ENCODE data around the gene WNT7B.

The WNT7B gene

DNA sequence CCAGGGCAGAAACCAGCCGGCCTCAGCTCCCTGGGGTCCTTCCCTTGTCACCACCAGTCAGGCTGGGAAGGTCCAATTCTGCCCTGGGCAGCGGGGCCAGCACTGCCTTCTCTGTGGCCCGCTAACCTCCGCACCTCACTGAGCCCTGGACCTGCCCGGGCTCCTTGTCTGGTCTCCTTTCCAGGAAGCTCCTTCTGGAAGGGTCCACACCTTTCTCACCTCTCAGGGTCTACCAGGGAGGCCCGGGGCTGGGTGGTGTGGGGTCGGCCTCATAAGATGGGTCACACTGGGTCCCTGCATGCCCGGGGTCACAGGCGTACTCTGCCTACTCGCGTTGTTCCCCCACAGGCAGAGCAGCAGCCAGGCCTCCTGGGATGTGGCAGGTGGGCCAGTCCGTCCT, 69.0 kb downstream of the WNT7B start:
- no peak for DNase-seq (ENCODE audit: extremely low spot score)
- POLR2A ChIA-PET, result no interaction called here
- TF ChIP-seq BHLHE40 (IDR thresholded peaks at IDR 0.05; ENCODE audit: borderline replicate concordance), result no peak
- no peak for TF ChIP-seq ZNF384 (IDR thresholded peaks at IDR 0.05)
- TF ChIP-seq FOXA1 (IDR thresholded peaks at IDR 0.05), result no peak
- no peak for TF ChIP-seq FOXM1 (IDR thresholded peaks at IDR 0.05; ENCODE audit: borderline replicate concordance)
- TF ChIP-seq TARDBP (IDR thresholded peaks at IDR 0.05), result no peak
- TF ChIP-seq SP1 (IDR thresholded peaks at IDR 0.05), result no peak
- TF ChIP-seq ARNT (IDR thresholded peaks at IDR 0.05), result no peak
- no peak for TF ChIP-seq ELF4 (IDR thresholded peaks at IDR 0.05)
- TF ChIP-seq FOXK2 (IDR thresholded peaks at IDR 0.05), result no peak
- TF ChIP-seq L3MBTL2 (conservative IDR thresholded peaks at IDR 0.05), result no peak
- no peak for TF ChIP-seq HDGF (IDR thresholded peaks at IDR 0.05; ENCODE audit: borderline replicate concordance)
- TF ChIP-seq NFRKB (IDR thresholded peaks at IDR 0.05), result no peak
- CTCF ChIA-PET, result no interaction called here

DNA sequence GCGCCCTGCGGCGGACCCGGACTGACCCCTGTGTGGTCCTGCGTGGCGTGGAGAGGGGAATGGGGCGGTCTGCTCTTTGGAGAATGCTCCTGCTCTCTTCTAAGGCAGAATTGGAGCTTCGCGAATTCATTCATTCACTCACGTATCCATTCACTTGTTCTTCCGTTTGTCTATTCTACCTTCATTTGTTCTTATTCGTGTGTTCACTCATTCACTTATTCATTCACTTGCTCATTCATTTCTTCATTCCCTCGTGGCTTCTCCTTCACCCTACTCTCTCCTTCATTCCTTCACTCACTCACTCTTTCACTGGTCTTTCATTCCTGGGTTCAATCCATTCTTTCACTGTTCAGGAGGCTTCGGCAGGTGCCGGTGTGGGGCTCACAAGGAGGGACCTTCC, 69.6 kb downstream of the WNT7B start:
- DNase-seq (ENCODE audit: extremely low spot score), result no peak
- ChIA-PET POLR2A (no interaction called here), CTCF (no interaction called here)

DNA sequence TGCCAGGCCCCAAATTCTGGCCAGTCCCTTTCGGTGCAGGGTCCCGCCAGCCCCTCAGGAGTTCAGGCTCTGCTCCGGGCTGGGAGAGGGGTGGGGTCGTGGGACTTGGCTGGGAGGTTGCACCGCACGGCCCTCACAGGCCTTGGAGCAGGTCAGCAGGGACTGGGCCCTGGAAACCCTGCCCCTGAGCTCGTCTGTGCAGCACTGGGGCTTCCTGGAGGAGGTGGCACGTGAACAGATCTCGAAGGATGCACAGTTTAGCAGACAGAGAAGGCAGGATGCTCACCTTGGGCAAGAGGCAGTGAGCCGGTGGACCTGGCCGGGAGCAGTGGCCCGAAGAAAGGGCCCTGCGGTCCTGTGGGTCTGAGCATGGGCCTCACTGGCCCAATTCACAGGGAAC, 70.0 kb downstream of the WNT7B start:
- ChIA-PET CTCF (no interaction called here), POLR2A (no interaction called here)
- TF ChIP-seq SUZ12 (IDR thresholded peaks at IDR 0.05) (no peak), LEF1 (IDR thresholded peaks at IDR 0.05; ENCODE audit: borderline replicate concordance) (no peak), FOXA1 (IDR thresholded peaks at IDR 0.05) (no peak), CTBP1 (IDR thresholded peaks at IDR 0.05; ENCODE audit: borderline replicate concordance) (no peak), NFRKB (IDR thresholded peaks at IDR 0.05) (no peak), FOXM1 (IDR thresholded peaks at IDR 0.05; ENCODE audit: borderline replicate concordance) (no peak), ELF4 (IDR thresholded peaks at IDR 0.05) (no peak), BHLHE40 (IDR thresholded peaks at IDR 0.05; ENCODE audit: borderline replicate concordance) (no peak), ARNT (IDR thresholded peaks at IDR 0.05) (no peak), ZNF384 (IDR thresholded peaks at IDR 0.05) (no peak), HDGF (IDR thresholded peaks at IDR 0.05; ENCODE audit: borderline replicate concordance) (no peak), L3MBTL2 (conservative IDR thresholded peaks at IDR 0.05) (no peak), TARDBP (IDR thresholded peaks at IDR 0.05) (no peak)
- TF ChIP-seq, protein P1, sequence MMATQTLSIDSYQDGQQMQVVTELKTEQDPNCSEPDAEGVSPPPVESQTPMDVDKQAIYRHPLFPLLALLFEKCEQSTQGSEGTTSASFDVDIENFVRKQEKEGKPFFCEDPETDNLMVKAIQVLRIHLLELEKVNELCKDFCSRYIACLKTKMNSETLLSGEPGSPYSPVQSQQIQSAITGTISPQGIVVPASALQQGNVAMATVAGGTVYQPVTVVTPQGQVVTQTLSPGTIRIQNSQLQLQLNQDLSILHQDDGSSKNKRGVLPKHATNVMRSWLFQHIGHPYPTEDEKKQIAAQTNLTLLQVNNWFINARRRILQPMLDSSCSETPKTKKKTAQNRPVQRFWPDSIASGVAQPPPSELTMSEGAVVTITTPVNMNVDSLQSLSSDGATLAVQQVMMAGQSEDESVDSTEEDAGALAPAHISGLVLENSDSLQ (IDR thresholded peaks at IDR 0.05), result no peak
- no peak for DNase-seq (ENCODE audit: extremely low spot score)

More for the DNA sequence above, 69.6 kb downstream of the WNT7B start:
- TF ChIP-seq TARDBP (IDR thresholded peaks at IDR 0.05), result no peak
- TF ChIP-seq LEF1 (IDR thresholded peaks at IDR 0.05; ENCODE audit: borderline replicate concordance), result no peak
- TF ChIP-seq NFRKB (IDR thresholded peaks at IDR 0.05), result no peak
- TF ChIP-seq SUZ12 (IDR thresholded peaks at IDR 0.05), result no peak
- TF ChIP-seq ELF4 (IDR thresholded peaks at IDR 0.05), result no peak
- no peak for TF ChIP-seq ARNT (IDR thresholded peaks at IDR 0.05)
- no peak for TF ChIP-seq L3MBTL2 (conservative IDR thresholded peaks at IDR 0.05)
- no peak for TF ChIP-seq SP1 (IDR thresholded peaks at IDR 0.05)
- TF ChIP-seq FOXK2 (IDR thresholded peaks at IDR 0.05), result no peak
- TF ChIP-seq ZNF384 (IDR thresholded peaks at IDR 0.05), result no peak
- no peak for TF ChIP-seq HDGF (IDR thresholded peaks at IDR 0.05; ENCODE audit: borderline replicate concordance)
- no peak for TF ChIP-seq BHLHE40 (IDR thresholded peaks at IDR 0.05; ENCODE audit: borderline replicate concordance)
- no peak for TF ChIP-seq FOXA1 (IDR thresholded peaks at IDR 0.05)
- TF ChIP-seq FOXM1 (IDR thresholded peaks at IDR 0.05; ENCODE audit: borderline replicate concordance), result no peak
- TF ChIP-seq, protein P1 (IDR thresholded peaks at IDR 0.05), result no peak
- no peak for TF ChIP-seq CTBP1 (IDR thresholded peaks at IDR 0.05; ENCODE audit: borderline replicate concordance)

DNA sequence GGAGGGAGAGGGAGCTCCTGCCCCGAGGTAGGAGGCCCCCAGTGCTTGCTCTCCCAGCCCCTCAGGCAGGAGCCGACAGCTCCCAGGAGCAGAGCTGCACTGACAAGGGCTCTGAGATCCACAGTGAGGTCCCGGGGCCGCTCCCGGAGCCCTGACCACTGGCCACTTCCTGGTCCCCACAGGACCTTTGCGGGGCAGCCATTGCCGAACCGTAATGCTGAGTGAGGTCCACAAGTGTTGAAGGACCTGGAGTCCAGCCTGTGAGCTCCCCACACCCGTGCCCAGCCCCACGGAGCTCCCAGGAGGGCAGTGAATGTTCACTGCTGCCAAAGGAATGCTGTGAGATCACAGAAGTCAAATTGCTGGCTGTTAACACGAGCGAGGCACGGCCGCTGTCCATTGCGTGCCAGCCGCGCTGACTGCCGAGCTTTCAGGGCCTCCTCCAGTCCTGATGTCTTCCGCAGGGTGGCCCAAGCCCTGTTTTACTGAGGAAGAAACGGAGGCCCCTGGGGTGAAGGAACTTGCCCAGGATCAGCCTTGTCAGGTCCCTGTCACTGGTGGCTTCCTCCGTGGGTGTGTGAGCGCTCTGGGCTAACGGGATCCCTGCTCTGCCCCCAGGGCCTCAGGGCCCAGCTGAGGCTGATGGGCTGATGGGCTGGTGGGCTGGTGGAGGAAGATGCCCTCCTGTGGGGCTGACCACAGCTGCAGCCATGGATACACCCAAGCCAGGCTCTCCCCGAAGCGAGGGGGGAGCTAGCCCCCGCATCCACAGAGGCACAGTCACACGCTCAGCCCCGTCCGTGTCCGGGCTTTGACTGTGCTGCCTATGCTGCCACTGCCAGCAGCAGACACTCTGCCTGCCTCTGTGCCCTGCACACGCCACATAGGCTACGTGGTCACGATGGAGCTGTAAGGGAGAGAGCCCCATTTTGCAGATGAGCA, 70.8 kb downstream of the WNT7B start:
- ChIA-PET POLR2A (no interaction called here), CTCF (no interaction called here)
- TF ChIP-seq BHLHE40 (IDR thresholded peaks at IDR 0.05; ENCODE audit: borderline replicate concordance) (no peak), HDGF (IDR thresholded peaks at IDR 0.05; ENCODE audit: borderline replicate concordance) (no peak), ARNT (IDR thresholded peaks at IDR 0.05) (no peak), ZNF384 (IDR thresholded peaks at IDR 0.05) (no peak), LEF1 (IDR thresholded peaks at IDR 0.05; ENCODE audit: borderline replicate concordance) (no peak), FOXK2 (IDR thresholded peaks at IDR 0.05) (no peak), ELF4 (IDR thresholded peaks at IDR 0.05) (no peak), SP1 (IDR thresholded peaks at IDR 0.05) (no peak), CTBP1 (IDR thresholded peaks at IDR 0.05; ENCODE audit: borderline replicate concordance) (no peak), SUZ12 (IDR thresholded peaks at IDR 0.05) (no peak)
- no peak for DNase-seq (ENCODE audit: extremely low spot score)

DNA sequence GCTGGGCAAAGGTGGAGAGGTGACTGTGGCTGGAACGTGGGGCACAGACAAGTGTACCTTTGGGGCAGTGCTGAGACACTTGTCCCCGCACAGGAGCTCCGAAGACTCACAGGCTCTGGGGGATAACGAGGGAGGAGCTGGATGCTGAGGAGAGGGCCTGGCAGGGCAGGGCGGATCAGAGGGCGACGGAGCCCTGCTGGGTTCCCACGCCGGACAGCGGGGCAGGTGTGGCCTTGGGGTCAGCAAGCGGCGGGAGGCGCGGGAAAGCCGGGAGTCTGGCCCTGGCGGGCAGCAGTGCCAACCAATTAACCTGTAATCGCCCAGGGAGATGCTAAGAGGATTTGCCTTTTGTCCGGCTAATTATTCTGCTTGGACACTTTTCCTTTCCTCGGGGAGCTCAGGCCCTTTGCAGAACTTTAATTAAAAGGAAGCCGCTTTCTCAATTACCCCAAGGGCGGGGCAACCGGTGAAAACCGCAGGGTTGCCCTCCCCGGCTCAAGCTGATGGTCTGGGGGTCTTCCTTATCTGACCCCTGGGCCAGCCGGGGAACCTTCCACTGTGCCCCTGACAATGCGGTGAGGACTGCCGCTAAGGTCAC, 71.5 kb downstream of the WNT7B start:
- POLR2A ChIA-PET, result no interaction called here
- CTCF ChIA-PET, result interaction anchor here (0.6 kb wide), 1 partner anchor 399 kb away, joined by 3 read pairs; no protein-coding TSS in a partner anchor
- DNase-seq (ENCODE audit: extremely low spot score), result no peak
- TF ChIP-seq SP1 (IDR thresholded peaks at IDR 0.05) (no peak), FOXA1 (IDR thresholded peaks at IDR 0.05) (no peak), L3MBTL2 (conservative IDR thresholded peaks at IDR 0.05) (no peak), HDGF (IDR thresholded peaks at IDR 0.05; ENCODE audit: borderline replicate concordance) (no peak), CTBP1 (IDR thresholded peaks at IDR 0.05; ENCODE audit: borderline replicate concordance) (no peak), BHLHE40 (IDR thresholded peaks at IDR 0.05; ENCODE audit: borderline replicate concordance) (no peak), FOXK2 (IDR thresholded peaks at IDR 0.05) (no peak), LEF1 (IDR thresholded peaks at IDR 0.05; ENCODE audit: borderline replicate concordance) (no peak)

DNA sequence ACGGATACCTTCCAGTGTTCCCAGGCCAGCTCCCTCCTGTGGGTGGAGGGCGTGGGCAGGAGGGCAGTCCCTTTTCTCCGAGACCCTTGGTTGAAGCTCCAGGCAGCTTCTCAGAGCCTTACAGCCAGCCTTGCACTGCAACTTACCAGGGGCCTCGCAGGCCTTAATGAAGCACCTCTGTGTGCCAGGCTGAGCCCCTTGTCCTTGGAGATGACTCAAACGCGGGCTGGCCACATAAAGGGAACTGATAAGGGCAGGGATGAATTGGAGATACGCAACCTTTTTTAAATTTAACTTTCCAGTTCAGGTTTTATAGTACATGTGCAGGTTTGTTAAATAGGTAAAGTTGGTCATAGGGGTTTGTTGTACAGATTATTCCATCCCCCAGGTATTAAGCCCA, 72.7 kb downstream of the WNT7B start:
- no peak for TF ChIP-seq SUZ12 (IDR thresholded peaks at IDR 0.05)
- TF ChIP-seq TARDBP (IDR thresholded peaks at IDR 0.05), result no peak
- TF ChIP-seq NFRKB (IDR thresholded peaks at IDR 0.05), result no peak
- no peak for TF ChIP-seq FOXA1 (IDR thresholded peaks at IDR 0.05)
- TF ChIP-seq ARNT (IDR thresholded peaks at IDR 0.05), result no peak
- no peak for TF ChIP-seq HDGF (IDR thresholded peaks at IDR 0.05; ENCODE audit: borderline replicate concordance)
- no peak for TF ChIP-seq FOXK2 (IDR thresholded peaks at IDR 0.05)
- no peak for TF ChIP-seq L3MBTL2 (conservative IDR thresholded peaks at IDR 0.05)
- TF ChIP-seq, protein P1 (IDR thresholded peaks at IDR 0.05), result no peak
- no peak for TF ChIP-seq FOXM1 (IDR thresholded peaks at IDR 0.05; ENCODE audit: borderline replicate concordance)
- TF ChIP-seq LEF1 (IDR thresholded peaks at IDR 0.05; ENCODE audit: borderline replicate concordance), result no peak
- TF ChIP-seq BHLHE40 (IDR thresholded peaks at IDR 0.05; ENCODE audit: borderline replicate concordance), result no peak
- no peak for TF ChIP-seq SP1 (IDR thresholded peaks at IDR 0.05)
- no peak for TF ChIP-seq ELF4 (IDR thresholded peaks at IDR 0.05)
- POLR2A ChIA-PET, result no interaction called here
- CTCF ChIA-PET, result no interaction called here
- DNase-seq (ENCODE audit: extremely low spot score), result no peak

Data from HEK293T (cell line).